OCI-LY1 (cell line): ENCODE results near the gene EPM2A.

ENCODE experiments used
- CTCF ChIP-seq: fragments of 200-600 bp; sonication (generic), shearing (Covaris generic); IDR thresholded peaks from 2 replicates; pipeline ENCODE4 v1.5.1; 2017; ENCODE audit warnings: mild to moderate bottlenecking, antibody characterized with exemption, low read length, moderate library complexity, mixed read lengths
- EZH2 ChIP-seq: fragments of 200-600 bp; sonication (generic), shearing (Covaris generic); IDR thresholded peaks from 2 replicates; pipeline ENCODE4 v1.8.0; 2017; ENCODE audit warnings: borderline replicate concordance, mixed run types, mild to moderate bottlenecking, antibody characterized with exemption, low read length, moderate library complexity, mixed read lengths

GRCh38 chr6:145609521-145609920, 125.8 kb downstream of the EPM2A start:
- TF ChIP-seq CTCF, result no peak
- TF ChIP-seq EZH2, result no peak
